HT-29 (cell line): Measurements from ENCODE around the gene HOXA3. TPM values are rescaled to one million over a fixed set of nuclear protein-coding genes. Genes with fewer than 3 reads are reported as not detected.

ENCODE experiments used
- DNase-seq: peaks from one replicate; pipeline ENCODE4 v3.0.0-alpha.2; 2015; ENCODE audit warnings: low spot score
- total RNA-seq: library from RNA; depleted of rRNA; stranded (reverse); fragments of >200 nt; shearing (Covaris generic); gene quantifications from 2 replicates; pipeline ENCODE4 v1.2.3, GENCODE V29; 2014

The HOXA3 gene
- total RNA-seq, 1 experiment from 2014 or later = 27.8 TPM

GRCh38 chr7:27168265-27168947, 16.0 kb upstream of the HOXA3 start:
- peak; percentile 88 for DNase-seq

GRCh38 chr7:27167916-27168264, 15.5 kb upstream of the HOXA3 start:
- peak; percentile 73 for DNase-seq

DNA sequence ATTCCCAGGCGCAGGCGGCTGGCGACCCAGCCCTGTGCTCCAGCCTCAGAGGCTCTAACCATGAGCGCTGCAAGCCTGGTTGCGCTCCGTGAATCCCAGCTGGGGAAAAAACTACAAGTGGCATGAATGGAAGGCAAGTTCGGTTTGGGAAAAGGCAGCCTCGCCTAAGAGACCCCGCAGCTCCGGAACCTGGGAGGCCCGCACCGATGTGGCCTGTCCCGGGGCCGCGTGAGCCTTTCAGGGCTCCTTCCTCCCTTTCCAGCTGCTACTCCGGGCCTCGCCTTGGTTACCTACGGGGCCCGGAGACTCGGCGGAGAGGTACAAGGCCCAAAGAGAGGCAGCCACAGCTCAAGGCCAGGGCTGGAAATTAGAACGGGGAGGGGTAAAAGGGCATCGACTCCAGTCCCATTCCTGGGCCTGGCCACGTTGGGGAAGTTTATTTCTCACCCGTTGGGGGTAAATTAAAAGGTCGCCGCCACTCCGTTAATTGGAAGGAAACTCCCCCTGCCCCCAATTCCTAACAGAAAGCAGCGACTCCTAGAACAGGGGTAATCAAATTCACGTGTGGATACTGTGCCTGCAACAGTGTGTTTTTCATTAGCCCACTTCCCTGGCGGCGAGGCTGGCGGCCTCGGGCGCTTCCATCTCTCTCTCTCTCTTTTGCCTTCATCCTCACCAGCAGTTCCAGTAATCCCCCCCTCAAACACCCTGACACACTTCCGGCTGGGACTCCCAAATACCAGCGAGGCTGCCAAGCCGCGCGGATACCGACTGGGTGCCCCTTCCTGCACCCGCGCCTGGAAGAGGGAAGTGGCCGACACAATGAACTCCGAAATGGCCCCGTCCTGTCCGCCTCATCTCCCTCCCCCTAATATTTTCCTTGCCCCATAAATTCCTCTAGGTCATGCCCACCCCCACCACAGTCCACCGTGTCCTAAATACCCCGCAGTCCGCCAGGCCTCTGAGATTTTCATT, 14.4 kb upstream of the HOXA3 start:
- DNase-seq = peak; percentile 72

DNA sequence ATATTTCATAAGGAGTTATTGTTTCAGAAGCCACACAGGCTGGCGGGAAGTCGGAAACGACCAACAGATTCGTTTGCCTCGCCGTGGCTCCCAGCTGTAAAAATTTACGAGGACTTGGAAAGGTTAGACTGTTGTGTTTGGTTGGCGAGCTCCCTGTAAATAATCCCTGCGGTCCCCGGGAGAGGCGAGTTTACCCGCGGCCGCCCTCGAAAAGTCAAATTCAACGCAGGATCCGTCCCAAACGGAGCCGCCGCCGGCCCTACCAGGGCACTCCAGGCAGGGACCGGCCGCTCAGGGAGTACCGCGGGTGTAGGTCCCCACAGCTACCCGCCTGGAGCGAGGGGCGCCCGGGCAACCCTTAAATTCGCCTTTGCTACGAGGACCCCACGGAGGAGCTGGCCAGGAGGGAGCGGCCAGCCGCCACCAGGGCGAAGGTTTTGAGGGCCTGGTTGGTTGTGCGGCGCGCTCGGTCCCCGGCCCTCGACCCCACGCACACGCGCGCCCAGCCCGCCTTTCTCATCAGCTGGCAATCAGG, 13.7 kb upstream of the HOXA3 start:
- no peak for DNase-seq

DNA sequence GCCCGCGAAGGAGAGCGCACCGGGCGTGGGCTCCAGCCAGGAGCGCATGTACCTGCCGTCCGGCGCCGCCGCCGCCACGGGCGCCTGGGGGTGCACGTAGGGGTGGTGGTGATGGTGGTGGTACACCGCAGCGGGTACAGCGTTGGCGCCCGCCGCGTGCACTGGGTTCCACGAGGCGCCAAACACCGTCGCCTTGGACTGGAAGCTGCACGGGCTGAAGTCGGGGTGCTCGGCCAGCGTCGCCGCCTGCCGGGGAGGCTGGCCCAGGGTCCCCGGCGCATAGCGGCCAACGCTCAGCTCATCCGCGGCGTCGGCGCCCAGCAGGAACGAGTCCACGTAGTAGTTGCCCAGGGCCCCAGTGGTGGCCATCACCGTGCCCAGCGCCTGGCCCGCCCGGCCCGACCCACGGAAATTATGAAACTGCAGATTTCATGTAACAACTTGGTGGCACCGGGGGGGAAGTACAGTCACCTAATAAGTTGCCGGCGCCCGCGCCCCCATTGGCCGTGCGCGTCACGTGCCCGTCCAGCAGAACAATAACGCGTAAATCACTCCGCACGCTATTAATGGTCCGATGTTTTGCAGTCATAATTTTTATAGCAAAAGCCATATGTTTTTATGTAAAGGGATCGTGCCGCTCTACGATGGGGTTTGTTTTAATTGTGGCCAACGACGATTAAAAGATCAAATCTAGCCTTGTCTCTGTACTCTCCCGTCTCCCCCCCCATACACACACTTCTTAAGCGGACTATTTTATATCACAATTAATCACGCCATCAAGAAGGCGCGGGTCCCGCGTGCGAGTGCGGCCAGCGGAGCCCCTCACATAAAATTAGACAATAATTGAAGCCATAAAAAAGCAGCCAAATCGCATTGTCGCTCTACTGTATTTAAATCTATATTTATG, 13.0 kb upstream of the HOXA3 start, which contains the start of gene HOXA9:
Gene HOXA9 (minus strand): TSS at position 449 of the 907 bp plus-strand sequence. CDS start 80 bp downstream, at position 369.
- peak; percentile 97 for DNase-seq

DNA sequence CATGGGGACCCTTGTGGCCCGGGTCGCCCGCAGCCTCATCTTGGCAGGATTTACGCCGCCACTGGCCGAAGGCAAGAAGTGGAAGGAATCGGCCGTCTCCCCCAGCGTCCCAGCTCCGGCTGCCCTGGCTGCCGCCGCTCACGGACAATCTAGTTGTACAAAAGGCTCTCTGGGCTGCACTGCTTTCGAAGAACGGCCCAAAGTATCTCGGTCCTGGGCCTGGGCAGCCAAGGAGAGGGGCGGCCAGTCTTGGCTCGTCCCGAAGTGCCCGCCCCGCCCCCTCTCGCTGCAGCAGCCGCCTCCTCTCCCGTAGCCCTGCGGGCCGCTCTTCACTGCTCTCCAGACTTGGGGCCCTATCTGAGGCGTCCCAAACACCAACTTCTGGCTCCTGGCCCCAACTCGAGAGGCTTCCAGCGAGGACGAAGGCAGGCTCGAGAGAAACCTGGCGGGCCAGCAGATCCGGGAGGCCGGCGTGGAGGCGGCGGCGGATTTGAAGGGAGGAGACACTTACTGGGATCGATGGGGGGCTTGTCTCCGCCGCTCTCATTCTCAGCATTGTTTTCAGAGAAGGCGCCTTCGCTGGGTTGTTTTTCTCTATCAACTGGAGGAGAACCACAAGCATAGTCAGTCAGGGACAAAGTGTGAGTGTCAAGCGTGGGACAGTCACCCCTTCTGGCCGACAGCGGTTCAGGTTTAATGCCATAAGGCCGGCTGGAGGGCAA, 12.1 kb upstream of the HOXA3 start:
- no peak for DNase-seq

DNA sequence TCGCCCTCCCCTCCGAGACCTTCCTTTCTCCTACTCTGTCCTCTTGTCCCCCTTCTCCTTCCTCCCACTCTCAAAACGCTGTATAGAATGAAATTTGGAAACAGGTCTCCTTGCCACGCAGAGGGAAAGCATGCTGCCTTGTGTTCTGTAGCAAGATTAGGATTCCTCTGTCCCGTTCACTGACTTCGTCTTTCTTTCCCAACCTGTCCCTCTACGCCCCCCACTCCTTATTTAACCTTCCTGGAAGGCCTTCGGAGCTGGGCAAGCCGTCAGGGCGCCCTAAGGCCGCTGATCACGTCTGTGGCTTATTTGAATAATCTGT, 11.6 kb upstream of the HOXA3 start:
- no peak for DNase-seq

DNA sequence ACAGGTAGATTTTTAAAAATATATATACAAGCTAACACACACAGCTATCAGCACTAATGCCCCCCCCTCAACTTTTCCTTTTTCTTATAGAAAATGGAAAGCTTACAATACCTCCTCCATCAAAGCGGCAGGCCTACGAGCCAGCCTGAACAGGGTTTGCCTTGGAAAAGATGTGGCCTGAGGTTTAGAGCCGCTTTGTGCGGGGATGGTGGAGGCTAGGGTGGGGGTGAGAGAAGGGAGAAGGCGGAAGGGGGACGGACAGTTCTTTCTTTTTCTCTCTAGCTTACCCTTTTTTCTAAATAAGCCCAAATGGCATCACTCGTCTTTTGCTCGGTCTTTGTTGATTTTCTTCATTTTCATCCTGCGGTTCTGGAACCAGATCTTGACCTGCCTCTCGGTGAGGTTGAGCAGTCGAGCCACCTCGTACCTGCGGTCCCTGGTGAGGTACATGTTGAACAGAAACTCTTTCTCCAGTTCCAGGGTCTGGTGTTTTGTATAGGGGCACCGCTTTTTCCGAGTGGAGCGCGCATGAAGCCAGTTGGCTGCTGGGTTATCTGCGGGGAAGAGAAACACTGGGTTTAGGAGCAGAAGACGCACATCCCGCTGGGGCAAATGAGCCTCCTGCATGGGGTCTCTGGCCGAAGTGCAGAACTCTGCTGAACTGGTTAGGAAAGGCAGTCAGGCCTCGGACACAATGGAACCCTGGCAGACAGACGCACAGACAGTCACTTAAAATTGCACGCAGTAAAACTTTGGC, 11.1 kb upstream of the HOXA3 start:
- DNase-seq = no peak

- no peak for DNase-seq
Observed at GRCh38 chr7:27162561-27163287, 10.3 kb upstream of the HOXA3 start.

GRCh38 chr7:27161721-27162560, 9.6 kb upstream of the HOXA3 start:
- no peak for DNase-seq

- no peak for DNase-seq
Observed at GRCh38 chr7:27161214-27161720, 8.9 kb upstream of the HOXA3 start.

- DNase-seq = peak; percentile 93
Observed at GRCh38 chr7:27160546-27161213, 8.3 kb upstream of the HOXA3 start.

GRCh38 chr7:27160145-27160545, 7.8 kb upstream of the HOXA3 start:
- DNase-seq = no peak

- no peak for DNase-seq
Observed at GRCh38 chr7:27159266-27160144, 7.1 kb upstream of the HOXA3 start.

DNA sequence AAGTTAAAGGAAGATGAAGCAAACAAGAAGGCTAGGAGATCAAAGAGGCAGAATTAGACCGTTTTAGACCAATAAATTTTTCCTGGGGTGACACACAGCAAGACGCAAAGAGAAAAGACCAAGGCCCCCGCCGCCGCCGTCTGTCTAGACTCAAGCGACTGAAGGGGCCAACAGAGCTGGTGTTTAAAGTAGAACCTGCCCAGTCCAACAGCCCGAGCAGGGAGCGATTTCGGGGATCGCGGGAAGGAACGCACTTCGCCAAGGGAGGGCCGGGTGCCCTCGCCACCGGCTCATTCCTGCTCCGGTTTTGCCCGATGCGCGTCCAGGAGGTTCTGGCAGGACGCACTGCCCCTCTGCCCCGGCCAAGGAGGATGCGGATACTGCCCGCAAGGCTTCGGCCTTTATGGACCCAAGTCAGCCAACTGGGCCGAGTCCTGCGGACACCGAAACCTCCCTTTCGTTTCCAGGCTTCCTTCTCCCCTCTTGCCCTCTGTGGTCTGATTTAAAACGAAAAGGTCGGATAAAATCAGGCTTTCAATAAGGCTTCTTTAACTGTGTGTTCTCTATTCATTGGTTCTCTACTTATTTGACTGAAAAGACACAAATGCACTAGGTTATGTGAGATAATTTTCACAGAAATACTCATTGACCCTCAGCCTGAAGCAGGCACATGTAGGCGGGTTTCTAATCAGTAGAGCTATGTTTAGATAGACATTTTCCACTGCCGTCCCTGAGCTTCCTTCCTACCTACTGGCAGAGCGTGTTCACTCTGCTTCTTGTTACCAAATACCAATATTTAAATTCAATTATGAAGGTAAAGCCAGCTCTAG, 6.3 kb upstream of the HOXA3 start:
- no peak for DNase-seq
